Left lung (tissue), 10 donors: ENCODE data around the gene RAD9A. TPM values are rescaled to one million over a fixed set of nuclear protein-coding genes. Genes with fewer than 3 reads are reported as not detected.

ENCODE experiments used
- ATAC-seq: fragments of 200-7000 bp; cut with Tn5 transposase; one replicate; pipeline ENCODE4 v1.9.1; 2020; ENCODE audit warnings: moderate library complexity
- DNase-seq, 4 donors: peaks; one replicate each; pipeline ENCODE4 v3.0.0-alpha.2; 2013 to 2020
- H3K27ac ChIP-seq, 2 donors: fragments of 200-600 bp; sonication (generic) in 1 of 2; one replicate each; pipeline versions ENCODE4 v1.5.0 to v1.8.0; 2020 to 2021
- H3K27me3 ChIP-seq, 2 donors: fragments of 200-600 bp; sonication (generic) in 1 of 2; one replicate each; pipeline versions ENCODE4 v1.5.0 to v1.8.0; 2020 to 2021
- H3K36me3 ChIP-seq, 2 donors: fragments of 200-600 bp; sonication (generic) in 1 of 2; one replicate each; pipeline versions ENCODE4 v1.5.0 to v1.8.0; 2020 to 2021
- H3K4me1 ChIP-seq, 2 donors: fragments of 200-600 bp; one replicate each; pipeline ENCODE4 v1.8.0; 2021
- H3K4me3 ChIP-seq, 2 donors: fragments of 200-600 bp; sonication (generic) in 1 of 2; one replicate each; pipeline versions ENCODE4 v1.5.0 to v1.8.0; 2020 to 2021; ENCODE audit warnings: mild to moderate bottlenecking in 1 of 2
- H3K9me3 ChIP-seq, 2 donors: fragments of 200-600 bp; sonication (generic) in 1 of 2; one replicate each; pipeline versions ENCODE4 v1.5.0 to v1.8.0; 2020 to 2021
- intact Hi-C, 2 donors: fragments of 100-400 bp; cut with DNase I; formaldehyde crosslinking; loops; one replicate each; pipeline versions ENCODE4 v1.11.2 to v1.14.2; 2022
- polyA plus RNA-seq, 6 donors: library from polyadenylated mRNA; unstranded; fragments of 120-200 nt; gene quantifications; one replicate each; pipeline ENCODE4 v1.2.1, GENCODE V29; 2013; ENCODE audit not compliant: insufficient read length in 6 of 6
- total RNA-seq, 2 donors: library from RNA; stranded (reverse); fragmentation: NEBNext Ultra II Directional; extraction: Animal tissue kit (Norgen Biotek cat#: 25700); gene quantifications; one replicate each; pipeline ENCODE4 v1.2.1, GENCODE V29; 2021
- TF ChIP-seq, protein P1 (sequence below), 2 donors: fragments of 200-600 bp; sonication (generic) in 1 of 2; IDR thresholded peaks; one replicate each; pipeline versions ENCODE4 v1.5.0 to v1.8.0; 2021; ENCODE audit warnings: antibody characterized with exemption in 2 of 2
- donor health status: DM: no; HTN: yes; CAD: no.
- donor health status: DM: no; HTN: no; CAD: no.

Gene RAD9A
- total and polyA plus RNA-seq, 8 donors, result 18.4 to 31.3 (median 23.7) TPM

DNA sequence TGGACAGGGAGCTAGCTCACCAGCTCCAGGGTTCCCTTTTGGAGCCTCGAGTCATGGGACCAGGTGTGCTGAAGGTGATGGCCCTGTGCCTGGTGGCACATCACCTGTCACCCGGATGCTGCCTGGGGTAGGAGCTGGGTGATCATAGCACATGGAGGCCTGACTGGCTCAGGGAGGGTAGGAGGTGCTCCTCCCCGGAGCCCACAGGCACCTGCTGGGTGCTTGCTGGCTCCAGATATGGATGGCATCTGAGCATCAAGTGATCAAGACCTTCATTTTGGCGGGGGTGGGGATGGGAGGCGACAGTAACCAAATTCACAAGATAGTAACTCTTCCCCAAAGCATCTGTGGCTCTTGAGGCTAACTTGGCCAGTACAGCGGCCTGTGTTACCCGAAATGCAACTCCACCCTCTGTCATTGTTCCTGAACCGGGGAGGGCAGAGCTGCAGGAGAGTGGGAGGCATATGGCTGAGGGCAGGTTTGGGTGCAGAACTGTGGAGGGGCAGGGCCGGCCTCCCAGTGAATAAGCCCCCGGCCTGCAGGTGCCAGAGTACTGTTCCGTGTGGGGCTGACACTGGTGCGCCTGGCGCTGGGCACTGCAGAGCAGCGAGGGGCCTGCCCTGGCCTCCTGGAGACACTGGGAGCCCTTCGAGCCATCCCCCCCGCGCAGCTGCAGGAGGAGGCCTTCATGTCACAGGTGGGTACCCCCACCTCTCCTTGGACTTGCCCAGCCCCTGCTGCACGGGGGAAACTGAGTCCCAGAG is 16.8 kb downstream of the RAD9A start:
- Histone ChIP-seq H3K4me3 (no peak overlapping the region), H3K36me3 (no peaks in the 10 kb centered on the region), H3K27me3 (peaks cover 0 to 20% of the 10 kb centered on the region in 2 donors), H3K9me3 (no peaks in the 10 kb centered on the region), H3K4me1 (peaks cover 0 to 61% of the 10 kb centered on the region in 2 donors), H3K27ac (peak overlapping the region in 1 of 2 donors; percentile 53)
- ATAC-seq, result no peak
- TF ChIP-seq, protein P1, sequence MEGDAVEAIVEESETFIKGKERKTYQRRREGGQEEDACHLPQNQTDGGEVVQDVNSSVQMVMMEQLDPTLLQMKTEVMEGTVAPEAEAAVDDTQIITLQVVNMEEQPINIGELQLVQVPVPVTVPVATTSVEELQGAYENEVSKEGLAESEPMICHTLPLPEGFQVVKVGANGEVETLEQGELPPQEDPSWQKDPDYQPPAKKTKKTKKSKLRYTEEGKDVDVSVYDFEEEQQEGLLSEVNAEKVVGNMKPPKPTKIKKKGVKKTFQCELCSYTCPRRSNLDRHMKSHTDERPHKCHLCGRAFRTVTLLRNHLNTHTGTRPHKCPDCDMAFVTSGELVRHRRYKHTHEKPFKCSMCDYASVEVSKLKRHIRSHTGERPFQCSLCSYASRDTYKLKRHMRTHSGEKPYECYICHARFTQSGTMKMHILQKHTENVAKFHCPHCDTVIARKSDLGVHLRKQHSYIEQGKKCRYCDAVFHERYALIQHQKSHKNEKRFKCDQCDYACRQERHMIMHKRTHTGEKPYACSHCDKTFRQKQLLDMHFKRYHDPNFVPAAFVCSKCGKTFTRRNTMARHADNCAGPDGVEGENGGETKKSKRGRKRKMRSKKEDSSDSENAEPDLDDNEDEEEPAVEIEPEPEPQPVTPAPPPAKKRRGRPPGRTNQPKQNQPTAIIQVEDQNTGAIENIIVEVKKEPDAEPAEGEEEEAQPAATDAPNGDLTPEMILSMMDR (IDR thresholded peaks at IDR 0.05), result no peak
- no peak for DNase-seq
- intact Hi-C loops, result no loop called here

DNA sequence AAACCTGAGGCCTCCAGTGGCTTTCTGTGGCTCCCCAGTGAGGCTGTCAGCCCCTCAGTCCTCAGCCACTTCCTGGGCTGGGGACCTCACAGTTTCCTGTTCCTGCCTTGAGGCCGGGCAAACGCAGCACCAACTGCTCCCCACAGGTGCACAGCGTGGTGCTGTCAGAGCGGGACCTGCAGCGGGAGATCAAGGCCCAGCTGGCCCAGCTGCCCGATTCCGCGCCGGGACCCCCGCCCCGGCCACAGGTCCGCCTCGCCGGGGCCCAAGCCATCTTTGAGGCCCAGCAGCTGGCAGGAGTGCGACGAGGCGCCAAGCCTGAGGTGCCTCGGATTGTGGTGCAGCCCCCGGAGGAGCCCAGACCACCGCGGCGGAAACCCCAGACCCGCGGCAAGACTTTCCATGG is 17.5 kb downstream of the RAD9A start:
- TF ChIP-seq, protein P1 (IDR thresholded peaks at IDR 0.05), result no peak
- no peaks in the 10 kb centered on the region for H3K9me3 ChIP-seq
- intact Hi-C loops, result no loop called here
- peaks cover 0 to 55% of the 10 kb centered on the region in 2 donors for H3K4me1 ChIP-seq
- peaks cover 0 to 23% of the 10 kb centered on the region in 2 donors for H3K27me3 ChIP-seq
- H3K36me3 ChIP-seq, result no peaks in the 10 kb centered on the region
- peak overlapping the region in 1 of 2 donors; percentile 53 for H3K27ac ChIP-seq
- ATAC-seq, result peak; percentile 4
- DNase-seq, result peak in 1 of 4 donors; percentile 81
- peak overlapping the region in 1 of 2 donors; percentile 6 for H3K4me3 ChIP-seq

DNA sequence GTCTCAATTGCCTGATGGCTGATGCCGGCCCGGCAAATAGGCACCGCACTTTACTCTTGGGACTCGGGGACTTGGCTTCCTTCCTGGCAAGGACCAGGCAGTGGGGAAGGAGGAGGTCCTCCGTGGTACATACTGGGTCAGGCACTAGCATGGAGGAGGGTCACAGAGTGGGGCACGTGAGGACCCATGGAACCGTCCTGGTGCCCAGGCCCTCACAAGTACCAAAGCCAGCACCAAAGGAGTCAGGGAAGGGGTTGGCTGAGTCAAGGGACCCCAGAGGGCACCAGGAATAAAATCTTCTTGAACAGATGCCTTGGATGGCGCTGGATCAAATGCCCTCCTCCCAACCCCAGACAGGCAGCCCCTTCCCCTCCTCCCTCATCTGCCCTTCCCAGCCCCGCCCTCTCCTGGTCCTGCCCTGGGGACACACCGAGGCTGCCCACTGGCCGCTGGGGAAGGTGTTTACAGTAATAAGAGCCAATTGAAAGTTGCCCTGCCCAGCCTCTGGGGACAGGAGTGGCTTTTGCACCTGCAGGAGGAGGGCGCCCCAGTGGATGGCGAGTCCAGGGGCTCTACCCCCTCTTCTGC is 18.1 kb downstream of the RAD9A start:
- H3K27ac ChIP-seq, result peak overlapping the region in 1 of 2 donors; percentile 53
- H3K4me3 ChIP-seq, result no peak overlapping the region
- H3K27me3 ChIP-seq, result peaks cover 0 to 29% of the 10 kb centered on the region in 2 donors
- H3K4me1 ChIP-seq, result peaks cover 0 to 54% of the 10 kb centered on the region in 2 donors
- ATAC-seq (peak; percentile 63), DNase-seq (peak in 1 of 4 donors; percentile 47)
- no peaks in the 10 kb centered on the region for H3K9me3 ChIP-seq
- intact Hi-C loops, result no loop called here
- TF ChIP-seq, protein P1 (IDR thresholded peaks at IDR 0.05), result no peak
- no peaks in the 10 kb centered on the region for H3K36me3 ChIP-seq

DNA sequence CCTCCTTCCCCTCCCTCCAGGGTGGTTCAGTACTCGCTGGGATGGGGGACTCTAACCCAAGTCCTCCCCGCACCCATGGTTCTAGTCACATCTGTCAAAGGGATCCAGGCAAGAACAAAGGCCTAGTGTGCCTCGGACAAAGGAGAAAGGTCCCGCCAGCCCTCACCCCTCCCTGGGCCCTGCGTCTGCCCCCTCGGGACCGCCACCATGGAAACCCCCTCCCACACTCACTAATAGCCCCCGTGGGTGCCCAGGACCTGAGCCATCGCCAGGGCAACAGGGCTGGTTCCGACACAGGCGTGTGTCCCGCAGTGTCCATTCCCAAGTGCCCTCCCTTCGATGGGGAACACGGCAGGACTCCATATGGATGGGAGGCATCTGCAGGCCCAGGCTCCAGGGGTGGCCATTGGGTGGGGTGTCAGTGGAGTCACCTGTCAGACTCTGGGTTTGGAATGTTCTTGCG is 18.6 kb downstream of the RAD9A start:
- Histone ChIP-seq H3K4me3 (no peak overlapping the region), H3K9me3 (no peaks in the 10 kb centered on the region), H3K4me1 (peaks cover 4 to 55% of the 10 kb centered on the region in 2 donors), H3K27ac (peak overlapping the region in 1 of 2 donors; percentile 53), H3K27me3 (peaks cover 0 to 35% of the 10 kb centered on the region in 2 donors), H3K36me3 (no peaks in the 10 kb centered on the region)
- ATAC-seq, result no peak
- TF ChIP-seq, protein P1 (IDR thresholded peaks at IDR 0.05), result no peak
- intact Hi-C loops, result no loop called here
- DNase-seq, result no peak
